ENCODE measurements around the gene TRPC4. TPM values are rescaled to one million over a fixed set of nuclear protein-coding genes. Genes with fewer than 3 reads are reported as not detected.

The TRPC4 gene
- total RNA-seq, 1 experiment from 2014 or later, result 0.10 TPM

DNA sequence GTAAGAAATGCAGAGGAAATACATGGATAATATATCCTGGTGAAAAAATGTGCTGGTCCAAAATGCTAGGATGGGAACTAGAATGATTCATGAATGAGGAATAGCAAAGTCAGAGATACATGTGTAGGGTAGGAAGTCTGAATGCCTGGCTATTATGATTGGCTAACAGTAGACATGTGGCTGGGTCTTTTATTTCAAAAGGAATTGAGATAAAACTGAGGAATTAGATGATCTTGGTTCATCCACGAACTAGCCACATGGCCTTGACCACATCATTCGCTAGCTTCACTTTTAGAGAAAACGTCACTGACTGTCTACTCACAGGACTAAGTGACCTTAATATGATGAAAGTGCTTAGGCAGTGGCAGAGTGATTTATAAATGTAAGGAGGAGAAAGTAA is 103.1 kb downstream of the TRPC4 start:
- no peaks in the 10 kb centered on the region for H3K4me1 ChIP-seq (ENCODE audit: control insufficient read depth, insufficient read depth, low read length)
- ATAC-seq, result no peak
- CTCF ChIA-PET, result no interaction called here
- no TSS peak for BruUV-seq (replicated peaks)
- H3K27me3 ChIP-seq (ENCODE audit: control insufficient read depth, insufficient read depth, low read length), result no peaks in the 10 kb centered on the region
- DNase-seq (ENCODE audit: low read depth, low spot score), result no peak
- H3K27ac ChIP-seq (ENCODE audit: low read length), result no peak overlapping the region
- TF ChIP-seq TCF7L2 (IDR thresholded peaks at IDR 0.05; ENCODE audit: low read depth, low read length) (no peak), REST (IDR thresholded peaks at IDR 0.05; ENCODE audit: insufficient read depth in 1 of 2, low read depth in 2 of 2, low read length in 1 of 2) (no peak), POLR2AphosphoS5 (IDR thresholded peaks at IDR 0.05; ENCODE audit: low read depth, low read length) (no peak), SIN3A (IDR thresholded peaks at IDR 0.05; ENCODE audit: borderline replicate concordance, insufficient read depth, low read depth, low read length) (no peak)
- TF ChIP-seq, protein P1, sequence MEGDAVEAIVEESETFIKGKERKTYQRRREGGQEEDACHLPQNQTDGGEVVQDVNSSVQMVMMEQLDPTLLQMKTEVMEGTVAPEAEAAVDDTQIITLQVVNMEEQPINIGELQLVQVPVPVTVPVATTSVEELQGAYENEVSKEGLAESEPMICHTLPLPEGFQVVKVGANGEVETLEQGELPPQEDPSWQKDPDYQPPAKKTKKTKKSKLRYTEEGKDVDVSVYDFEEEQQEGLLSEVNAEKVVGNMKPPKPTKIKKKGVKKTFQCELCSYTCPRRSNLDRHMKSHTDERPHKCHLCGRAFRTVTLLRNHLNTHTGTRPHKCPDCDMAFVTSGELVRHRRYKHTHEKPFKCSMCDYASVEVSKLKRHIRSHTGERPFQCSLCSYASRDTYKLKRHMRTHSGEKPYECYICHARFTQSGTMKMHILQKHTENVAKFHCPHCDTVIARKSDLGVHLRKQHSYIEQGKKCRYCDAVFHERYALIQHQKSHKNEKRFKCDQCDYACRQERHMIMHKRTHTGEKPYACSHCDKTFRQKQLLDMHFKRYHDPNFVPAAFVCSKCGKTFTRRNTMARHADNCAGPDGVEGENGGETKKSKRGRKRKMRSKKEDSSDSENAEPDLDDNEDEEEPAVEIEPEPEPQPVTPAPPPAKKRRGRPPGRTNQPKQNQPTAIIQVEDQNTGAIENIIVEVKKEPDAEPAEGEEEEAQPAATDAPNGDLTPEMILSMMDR (IDR thresholded peaks at IDR 0.05), result no peak
- in situ Hi-C loops (cut with HindIII; ENCODE audit: low pct_unique_long_range_greater_than_20kb, low sequenced_read_pairs) (no loop called here), intact Hi-C loops (cut with micrococcal nuclease; ENCODE audit: unreplicated experiment) (no loop called here)
- H3K36me3 ChIP-seq (ENCODE audit: control insufficient read depth, insufficient read depth, low read length), result no peaks in the 10 kb centered on the region
- no peak overlapping the region for H3K4me3 ChIP-seq (ENCODE audit: low read depth in 2 of 2, low read length in 2 of 2)
- POLR2A ChIA-PET, result no interaction called here
- no peaks in the 10 kb centered on the region for H3K9me3 ChIP-seq (ENCODE audit: control insufficient read depth, insufficient read depth, low read depth, low read length)

DNA sequence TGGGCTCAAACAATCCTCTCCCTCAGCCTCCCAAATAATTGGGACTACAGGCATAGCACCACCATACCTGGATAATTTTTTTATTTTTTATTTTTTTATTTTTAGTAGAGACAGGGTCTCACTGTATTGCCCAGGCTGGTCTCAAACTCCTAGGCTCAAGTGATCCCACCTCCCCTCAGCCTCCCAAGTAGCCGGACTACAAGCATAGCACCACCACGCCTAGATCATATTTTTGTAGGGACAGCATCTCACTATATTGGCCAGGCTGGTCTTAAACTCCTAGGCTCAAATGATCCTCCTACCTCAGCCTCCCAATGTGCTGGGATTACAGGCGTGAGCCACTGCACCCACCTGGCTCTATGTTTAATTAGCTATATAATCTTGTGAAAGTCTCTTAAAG is 114.2 kb downstream of the TRPC4 start:
- H3K27me3 ChIP-seq (ENCODE audit: control insufficient read depth, insufficient read depth, low read length), result no peaks in the 10 kb centered on the region
- ATAC-seq, result no peak
- ChIA-PET CTCF (no interaction called here), POLR2A (no interaction called here)
- no peaks in the 10 kb centered on the region for H3K36me3 ChIP-seq (ENCODE audit: control insufficient read depth, insufficient read depth, low read length)
- BruUV-seq (replicated peaks), result no TSS peak
- no peak overlapping the region for H3K4me3 ChIP-seq (ENCODE audit: low read depth in 2 of 2, low read length in 2 of 2)
- in situ Hi-C loops (cut with HindIII; ENCODE audit: low pct_unique_long_range_greater_than_20kb, low sequenced_read_pairs) (no loop called here), intact Hi-C loops (cut with micrococcal nuclease; ENCODE audit: unreplicated experiment) (no loop called here)
- TF ChIP-seq POLR2AphosphoS5 (IDR thresholded peaks at IDR 0.05; ENCODE audit: low read depth, low read length), result no peak
- TF ChIP-seq REST (IDR thresholded peaks at IDR 0.05; ENCODE audit: insufficient read depth in 1 of 2, low read depth in 2 of 2, low read length in 1 of 2), result no peak
- no peak for TF ChIP-seq SIN3A (IDR thresholded peaks at IDR 0.05; ENCODE audit: borderline replicate concordance, insufficient read depth, low read depth, low read length)
- TF ChIP-seq, protein P1 (IDR thresholded peaks at IDR 0.05), result no peak
- TF ChIP-seq TCF7L2 (IDR thresholded peaks at IDR 0.05; ENCODE audit: low read depth, low read length), result no peak
- no peaks in the 10 kb centered on the region for H3K9me3 ChIP-seq (ENCODE audit: control insufficient read depth, insufficient read depth, low read depth, low read length)
- DNase-seq (ENCODE audit: low read depth, low spot score), result no peak
- no peaks in the 10 kb centered on the region for H3K4me1 ChIP-seq (ENCODE audit: control insufficient read depth, insufficient read depth, low read length)
- no peak overlapping the region for H3K27ac ChIP-seq (ENCODE audit: low read length)
